GM19043 (cell line): Measurements from ENCODE around the gene MYO3A.

Experiments
- ATAC-seq: cut with Tn5 transposase; IDR thresholded peaks from one replicate; pipeline ENCODE4 v1.9.1; 2021; ENCODE audit warnings: low read depth; ENCODE audit not compliant: unreplicated experiment

The MYO3A gene

GRCh38 chr10:26254616-26255015 is 320.6 kb downstream of the MYO3A start:
- no peak for ATAC-seq

GRCh38 chr10:26259341-26259740 is 325.3 kb downstream of the MYO3A start:
- ATAC-seq: no peak
